SK-N-SH (cell line): Measurements from ENCODE around the gene FAAP20. TPM values are rescaled to one million over a fixed set of nuclear protein-coding genes. Genes with fewer than 3 reads are reported as not detected.
A peak's percentile ranks its signal among the peaks of the same experiment; 100 is the strongest.

Source experiments
- CTCF ChIA-PET: fragments of 300-600, 350-600 bp; formaldehyde crosslinking; extraction: SDS; loops from one replicate; lab custom pipeline; 2021; lab: Yijun Ruan, JAX
- POLR2A ChIA-PET: fragments of 350-600 bp; sonication (Branson Sonifier 250); formaldehyde crosslinking; extraction: SDS; loops from one replicate; lab custom pipeline; 2020; ENCODE audit warnings: antibody characterized with exemption, inconsistent platforms; lab: Yijun Ruan, JAX
- DNase-seq: peaks from one replicate; pipeline ENCODE4 v3.0.0; 2012
- H2AFZ ChIP-seq: fragments of 200-600 bp; sonication (generic); 2 replicates; pipeline ENCODE4 v1.8.1; 2016; ENCODE audit warnings: antibody characterized with exemption, mild to moderate bottlenecking, low read depth
- H3F3A ChIP-seq: fragments of 200-600 bp; sonication (generic); replicated peaks from 2 replicates; pipeline ENCODE3; 2016; ENCODE audit warnings: antibody characterized with exemption, mild to moderate bottlenecking; ENCODE audit not compliant: insufficient read depth
- H3K27ac ChIP-seq, 2 experiments: fragments of 200-500 bp in 1 of 2; fragments of 200-600 bp in 1 of 2; sonication (Bioruptor generic) in 1 of 2; sonication (generic), shearing (Covaris generic) in 1 of 2; 2 replicates each; pipeline versions ENCODE4 v1.5.1 to v1.6.1; 2014 to 2016; ENCODE audit warnings: low read depth in 2 of 2, inconsistent platforms in 1 of 2, low read length in 1 of 2, mild to moderate bottlenecking in 1 of 2, mixed read lengths in 1 of 2
- H3K27me3 ChIP-seq: fragments of 200-600 bp; sonication (generic), shearing (Covaris generic); 2 replicates; pipeline ENCODE4 v1.6.1; 2016; ENCODE audit warnings: mixed run types; ENCODE audit not compliant: insufficient read depth
- H3K36me3 ChIP-seq, 2 experiments: fragments of 200-500 bp in 1 of 2; fragments of 200-600 bp in 1 of 2; sonication (Bioruptor generic) in 1 of 2; sonication (generic) in 1 of 2; replicated peaks in 1 of 2; 2 replicates each; pipeline versions ENCODE3 to v1.5.1; 2014 to 2016; ENCODE audit warnings: low read length in 1 of 2, mild to moderate bottlenecking in 1 of 2; ENCODE audit not compliant: insufficient read depth in 2 of 2, control insufficient read depth in 1 of 2
- H3K4me1 ChIP-seq, 2 experiments: fragments of 200-500 bp in 1 of 2; fragments of 200-600 bp in 1 of 2; sonication (Bioruptor generic) in 1 of 2; sonication (generic), shearing (Covaris generic) in 1 of 2; 2 replicates each; pipeline versions ENCODE4 v1.5.1 to v1.6.1; 2014 to 2016; ENCODE audit warnings: low read depth in 1 of 2, low read length in 1 of 2, mixed run types in 1 of 2; ENCODE audit not compliant: insufficient read depth in 2 of 2, control insufficient read depth in 1 of 2
- H3K4me2 ChIP-seq: fragments of 200-600 bp; sonication (generic), shearing (Covaris generic); 2 replicates; pipeline ENCODE4 v1.6.1; 2017; ENCODE audit warnings: mixed run types
- H3K4me3 ChIP-seq, 2 experiments: fragments of 200-500 bp in 1 of 2; fragments of 200-600 bp in 1 of 2; sonication (Bioruptor generic) in 1 of 2; sonication (generic), shearing (Covaris generic) in 1 of 2; 2 replicates each; pipeline versions ENCODE4 v1.5.1 to v1.8.1; 2014 to 2016; ENCODE audit warnings: low read depth in 2 of 2, inconsistent platforms in 1 of 2, low read length in 1 of 2, mild to moderate bottlenecking in 1 of 2, mixed read lengths in 1 of 2, moderate library complexity in 1 of 2
- H3K79me2 ChIP-seq: fragments of 200-600 bp; sonication (generic); 2 replicates; pipeline ENCODE4 v1.8.1; 2017; ENCODE audit warnings: mild to moderate bottlenecking; ENCODE audit not compliant: insufficient read depth
- H3K9ac ChIP-seq: fragments of 200-600 bp; sonication (generic); 2 replicates; pipeline ENCODE4 v1.6.1; 2017; ENCODE audit warnings: mixed run types
- H3K9me2 ChIP-seq: fragments of 200-600 bp; sonication (generic); 2 replicates; pipeline ENCODE4 v1.6.1; 2017; ENCODE audit warnings: mixed run types
- H3K9me3 ChIP-seq: fragments of 200-600 bp; sonication (generic); 2 replicates; pipeline ENCODE4 v1.6.1; 2017; ENCODE audit warnings: mixed run types, mild to moderate bottlenecking, moderate library complexity
- H4K20me1 ChIP-seq: fragments of 200-600 bp; sonication (generic); 2 replicates; pipeline ENCODE4 v1.6.1; 2017; ENCODE audit warnings: mild to moderate bottlenecking, mixed run types; ENCODE audit not compliant: insufficient read depth
- CHD2 ChIP-seq: fragments of 150-350 bp; IDR thresholded peaks from 2 replicates; pipeline ENCODE4 v1.6.1; 2018; ENCODE audit warnings: low read length; ENCODE audit not compliant: partially characterized antibody
- ELF1 ChIP-seq: IDR thresholded peaks from 2 replicates; pipeline ENCODE4 v1.4.0; 2012
- EP300 ChIP-seq, 2 experiments: IDR thresholded peaks; 2 replicates each; pipeline versions ENCODE4 v1.4.0 to v1.6.1; 2012; ENCODE audit warnings: borderline replicate concordance in 1 of 2, low read depth in 1 of 2, low read length in 1 of 2
- EZH2phosphoT487 ChIP-seq: fragments of 200-600 bp; sonication (generic); IDR thresholded peaks from 2 replicates; pipeline ENCODE4 v1.6.1; 2017; ENCODE audit warnings: low read depth, mixed run types, mild to moderate bottlenecking, antibody characterized with exemption, moderate library complexity, borderline replicate concordance
- IRF3 ChIP-seq: fragments of 150-350 bp; IDR thresholded peaks from 2 replicates; pipeline ENCODE4 v1.6.1; 2016; ENCODE audit warnings: mild to moderate bottlenecking, low read depth, low read length
- JUND ChIP-seq: IDR thresholded peaks from 2 replicates; pipeline ENCODE4 v1.4.0; 2012
- MAX ChIP-seq: IDR thresholded peaks from 2 replicates; pipeline ENCODE4 v1.4.0; 2012; ENCODE audit warnings: low read depth
- NFIC ChIP-seq: IDR thresholded peaks from 2 replicates; pipeline ENCODE4 v1.4.0; 2012; ENCODE audit warnings: borderline replicate concordance
- POLR2AphosphoS5 ChIP-seq: IDR thresholded peaks from 2 replicates; pipeline ENCODE4 v1.6.1; 2012; ENCODE audit warnings: low read depth, low read length
- RCOR1 ChIP-seq: fragments of 150-350 bp; IDR thresholded peaks from 2 replicates; pipeline ENCODE4 v1.6.1; 2017; ENCODE audit warnings: antibody characterized with exemption, low read length
- RFX5 ChIP-seq: IDR thresholded peaks from 2 replicates; pipeline ENCODE4 v1.6.1; 2012; ENCODE audit warnings: mild to moderate bottlenecking, improper control_type of control experiment, low read length
- YY1 ChIP-seq: IDR thresholded peaks from 2 replicates; pipeline ENCODE4 v1.4.0; 2012; ENCODE audit warnings: low read depth, mild to moderate bottlenecking
- WGBS: methylation state at CpG from one replicate; pipeline ENCODE4 v1.1.6; 2017; ENCODE audit warnings: low lambda C conversion rate; 5-methylcytosine and 5-hydroxymethylcytosine counted together
- polyA plus RNA-seq, 3 experiments: library from polyadenylated mRNA; depleted of rRNA; stranded (reverse); fragments of >200 nt; gene quantifications; 2 replicates each; pipeline ENCODE4 v1.2.3, GENCODE V29; 2012

The FAAP20 gene
- polyA plus RNA-seq, 1 of the 3 experiments (the other 2 are of a cell fraction), result 58.3 TPM

- no peak for TF ChIP-seq CHD2
- no peak for TF ChIP-seq POLR2AphosphoS5
- TF ChIP-seq ELF1, result no peak
- no peak for TF ChIP-seq YY1
These were observed 20.8 kb upstream of the FAAP20 start (continued) for GRCh38 chr1:2215329-2215728.

DNA sequence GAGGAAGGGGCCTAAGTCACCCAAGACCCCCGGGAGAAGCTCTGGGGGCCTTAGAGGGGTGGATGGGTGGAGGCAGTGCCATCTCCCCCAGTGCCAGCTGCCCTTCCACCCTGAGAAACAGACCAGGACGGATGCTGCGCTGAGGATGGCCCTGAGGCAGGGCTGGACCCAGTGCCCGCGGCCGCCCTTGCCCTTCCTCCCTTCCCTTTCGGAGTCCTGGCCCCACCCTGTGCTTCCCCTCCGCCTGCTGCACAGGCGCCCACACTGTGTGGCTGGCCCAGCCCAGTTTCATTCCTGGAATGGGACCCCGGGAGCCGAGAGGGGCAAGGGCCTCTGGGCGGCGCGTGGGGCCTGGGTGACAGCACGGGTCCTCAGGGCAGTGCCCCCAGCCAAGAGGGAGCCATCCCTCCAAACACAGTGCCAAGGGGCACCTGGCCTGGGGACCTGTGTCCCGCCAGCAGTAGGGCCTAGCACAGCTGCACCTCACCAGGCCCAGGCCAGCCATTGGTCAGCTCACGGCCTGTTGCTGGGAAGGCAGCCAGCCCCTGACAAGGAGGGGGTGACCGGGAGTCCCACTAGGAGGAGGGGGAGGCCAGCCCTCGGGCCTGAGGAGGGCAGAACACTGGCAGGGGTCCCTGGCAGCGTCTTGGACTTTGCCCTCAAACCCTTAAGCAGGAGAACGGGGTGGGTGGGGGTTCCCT, 20.1 kb upstream of the FAAP20 start:
- TF ChIP-seq EZH2phosphoT487, result no peak
- TF ChIP-seq JUND, result no peak
- peak; percentile 82 for TF ChIP-seq RFX5
- no peak for TF ChIP-seq IRF3
- TF ChIP-seq EP300 (IDR thresholded peaks at IDR 0.05; ENCODE audit: borderline replicate concordance in 1 of 2, low read depth in 1 of 2, low read length in 1 of 2), result no peak; a peak in 1 of 4 replicates
- TF ChIP-seq RCOR1, result no peak
- no peak for TF ChIP-seq MAX
- TF ChIP-seq ELF1, result no peak
- TF ChIP-seq NFIC, result no peak
- Histone ChIP-seq H4K20me1 (no peaks in the 10 kb centered on the region), H3K4me2 (no peak overlapping the region), H3K79me2 (no peaks in the 10 kb centered on the region), H3K9ac (no peak overlapping the region), H3K36me3 (no peaks in the 10 kb centered on the region), H3K27me3 (no peaks in the 10 kb centered on the region), H3K4me3 (no peak overlapping the region), H2AFZ (no peak overlapping the region), H3K9me3 (no peaks in the 10 kb centered on the region), H3K9me2 (no peaks in the 10 kb centered on the region), H3F3A (peaks cover 11% of the 10 kb centered on the region), H3K4me1 (peaks cover 15 to 32% of the 10 kb centered on the region in 2 experiments; a peak in 2 of 4 replicates), H3K27ac (peak overlapping the region in 1 of 2 experiments; percentile 53; a peak in 1 of 4 replicates)
- ChIA-PET POLR2A (no interaction called here), CTCF (interaction anchor here (0.9 to 1.0 kb wide), 2 partner anchors 20 to 167 kb away, joined by 3 to 4 read pairs; no protein-coding TSS in a partner anchor)
- DNase-seq, result peak; percentile 73
- 67% methylated on average over 3 of the region's 21 CpGs for WGBS
